H1 (cell line): Measurements from ENCODE around the gene GTF2A1. TPM values are rescaled to one million over a fixed set of nuclear protein-coding genes. Genes with fewer than 3 reads are reported as not detected.

Experiments
- CHD1 ChIP-seq: IDR thresholded peaks from 2 replicates; pipeline ENCODE4 v1.6.1; 2012; ENCODE audit warnings: low read depth, low read length, improper control_type of control experiment
- CHD7 ChIP-seq: fragments of 300-600 bp; sonication (generic); IDR thresholded peaks from 2 replicates; pipeline ENCODE4 v1.7.1; 2012; ENCODE audit warnings: low read length, moderate library complexity, mild to moderate bottlenecking, inconsistent platforms; ENCODE audit not compliant: insufficient replicate concordance
- NRF1 ChIP-seq: IDR thresholded peaks from 2 replicates; pipeline ENCODE4 v1.6.1; 2011; ENCODE audit warnings: mild to moderate bottlenecking, low read depth, low read length, improper control_type of control experiment
- POLR2A ChIP-seq, 2 experiments: IDR thresholded peaks; 1 replicate in 1 of 2; 2 replicates in 1 of 2; pipeline ENCODE4 v1.6.1; 2011; ENCODE audit warnings: low read depth in 2 of 2, low read length in 2 of 2, mild to moderate bottlenecking in 2 of 2; ENCODE audit errors: control extremely low read depth in 1 of 2
- POLR2AphosphoS5 ChIP-seq: IDR thresholded peaks from 2 replicates; pipeline ENCODE4 v1.6.1; 2011; ENCODE audit warnings: low read depth, low read length
- RBBP5 ChIP-seq: IDR thresholded peaks from 2 replicates; pipeline ENCODE4 v1.7.1; 2012; ENCODE audit warnings: low read depth, mild to moderate bottlenecking, inconsistent platforms, low read length, moderate library complexity, borderline replicate concordance
- RNF2 ChIP-seq: fragments of 200-900, 300-1000 bp; sonication (generic); IDR thresholded peaks from 2 replicates; pipeline ENCODE4 v1.7.1; 2016; ENCODE audit warnings: borderline replicate concordance, low read depth, mild to moderate bottlenecking, antibody characterized with exemption, low read length; ENCODE audit not compliant: poor library complexity, severe bottlenecking; ENCODE audit errors: missing control alignments
- SIX5 ChIP-seq: IDR thresholded peaks from 2 replicates; pipeline ENCODE4 v1.6.1; 2011; ENCODE audit warnings: mild to moderate bottlenecking, low read depth, low read length
- TAF1 ChIP-seq: IDR thresholded peaks from 2 replicates; pipeline ENCODE4 v1.6.1; 2011; ENCODE audit warnings: mild to moderate bottlenecking, low read depth, low read length
- TCF12 ChIP-seq: IDR thresholded peaks from 2 replicates; pipeline ENCODE4 v1.6.1; 2011; ENCODE audit warnings: low read depth, mild to moderate bottlenecking, low read length
- USF2 ChIP-seq: IDR thresholded peaks from 2 replicates; pipeline ENCODE4 v1.6.1; 2011; ENCODE audit warnings: low read length, improper control_type of control experiment
- polyA plus RNA-seq, 7 experiments: library from polyadenylated mRNA; depleted of rRNA in 3 of 7; stranded (reverse) in 5 of 7; unstranded in 2 of 7; fragments of >200 nt in 5 of 7; fragments of 200-250 nt in 2 of 7; gene quantifications; 1 replicate in 5 of 7; 2 replicates in 1 of 7; 4 replicates in 1 of 7; pipeline versions ENCODE4 v1.2.1 to v1.2.3, GENCODE V29; 2011 to 2013; ENCODE audit warnings: missing spikeins in 2 of 7, mixed read lengths in 2 of 7
- total RNA-seq: library from RNA; stranded (reverse); fragmentation: NEBNext Ultra II Directional; extraction: Animal tissue kit (Norgen Biotek cat#: 25700); gene quantifications from 2 replicates; pipeline ENCODE4 v1.2.1, GENCODE V29; 2021

GTF2A1 gene
- total and polyA plus RNA-seq, 2 of the 8 experiments (the other 6 are each of a cell fraction or from before 2014, with no cell fraction given) = 24.1 to 57.8 TPM

DNA sequence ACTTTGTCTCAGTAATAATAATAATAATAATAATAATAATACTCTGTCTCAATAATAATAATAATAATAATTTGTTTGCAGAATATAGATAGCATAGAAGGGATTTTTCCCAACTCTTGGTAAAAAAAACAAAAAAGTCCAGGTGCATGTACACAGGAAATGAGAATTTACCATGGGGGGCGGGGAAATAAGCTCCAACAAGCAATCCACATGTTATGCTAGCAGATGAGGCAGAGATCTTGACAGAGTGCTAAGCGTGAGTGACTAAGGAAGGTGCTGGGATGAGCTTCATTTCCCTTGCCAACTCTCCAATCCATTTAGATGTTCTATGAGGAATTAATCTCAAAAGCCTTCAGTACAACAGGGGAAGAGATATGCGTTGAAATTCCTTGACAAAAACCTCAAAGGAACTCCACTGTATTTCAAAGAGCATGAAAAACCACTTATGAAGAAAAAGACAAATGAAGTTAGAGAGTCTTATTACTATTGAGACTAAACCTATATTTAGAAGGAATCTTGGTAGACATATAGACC, 44.9 kb upstream of the GTF2A1 start (continued):
- no peak for TF ChIP-seq CHD7
- no peak for TF ChIP-seq POLR2AphosphoS5
- TF ChIP-seq RNF2 = no peak
- TF ChIP-seq POLR2A (IDR thresholded peaks at IDR 0.05; ENCODE audit: control extremely low read depth in 1 of 2, low read depth in 2 of 2, low read length in 2 of 2) = no peak
- TF ChIP-seq TAF1 = no peak
- TF ChIP-seq CHD1 = no peak
- no peak for TF ChIP-seq RBBP5
- TF ChIP-seq SIX5 = no peak
- no peak for TF ChIP-seq NRF1
- TF ChIP-seq USF2 = no peak
- no peak for TF ChIP-seq TCF12
